Lower leg skin (tissue), 3 donors: ENCODE measurements around the gene GBP3.

Experiments
- CTCF ChIP-seq, 3 donors: fragments of 450-650 bp; IDR thresholded peaks; one replicate each; pipeline ENCODE4 v1.5.1; 2016; ENCODE audit warnings: antibody characterized with exemption in 3 of 3, mild to moderate bottlenecking in 3 of 3, moderate library complexity in 2 of 3
- POLR2A ChIP-seq, 2 donors: fragments of 450-650 bp; IDR thresholded peaks; one replicate each; pipeline ENCODE4 v1.6.1; 2016 to 2017; ENCODE audit warnings: antibody characterized with exemption in 2 of 2, mild to moderate bottlenecking in 1 of 2, moderate library complexity in 1 of 2

- TF ChIP-seq CTCF (IDR thresholded peaks at IDR 0.05) (no peak), POLR2A (IDR thresholded peaks at IDR 0.05) (no peak)
Observed at GRCh38 chr1:89043940-89044339, 21.3 kb upstream of the GBP3 start.
